ENCODE measurements around the gene XYLT1. TPM values are rescaled to one million over a fixed set of nuclear protein-coding genes. Genes with fewer than 3 reads are reported as not detected.
A peak's percentile ranks its signal among the peaks of the same experiment; 100 is the strongest.

The XYLT1 gene
- polyA plus RNA-seq, 2 donors: 3.0 TPM

- no peaks in the 10 kb centered on the region for H3K9me3 ChIP-seq (ENCODE audit: control insufficient read depth in 2 of 2, insufficient read depth in 1 of 2, low read depth in 1 of 2, low read length in 1 of 2)
- H3K36me3 ChIP-seq (ENCODE audit: control insufficient read depth in 2 of 2, insufficient read depth in 2 of 2, low read length in 1 of 2): no peaks in the 10 kb centered on the region
- H3K27me3 ChIP-seq (ENCODE audit: control insufficient read depth in 1 of 2, insufficient read depth in 2 of 2, low read length in 2 of 2): no peaks in the 10 kb centered on the region
- no peaks in the 10 kb centered on the region for H3K4me1 ChIP-seq (ENCODE audit: control insufficient read depth in 2 of 2, insufficient read depth in 2 of 2, low read length in 1 of 2)
- WGBS, 2 donors: 65 to 67% methylated on average over 5 of the region's 5 CpGs
- no peak overlapping the region for H3K4me3 ChIP-seq (ENCODE audit: low read depth in 1 of 2, low read length in 2 of 2)
- H3K27ac ChIP-seq (ENCODE audit: low read depth in 2 of 2, low read length in 1 of 2): no peak overlapping the region
Measured at GRCh38 chr16:17078931-17079631, 391.7 kb downstream of the XYLT1 start.

- WGBS, 2 donors: 83 to 87% methylated on average over 5 of the region's 5 CpGs
- no peak overlapping the region for H3K4me3 ChIP-seq (ENCODE audit: low read depth in 1 of 2, low read length in 2 of 2)
- no peak overlapping the region for H3K27ac ChIP-seq (ENCODE audit: low read depth in 2 of 2, low read length in 1 of 2)
- H3K4me1 ChIP-seq (ENCODE audit: control insufficient read depth in 2 of 2, insufficient read depth in 2 of 2, low read length in 1 of 2): no peaks in the 10 kb centered on the region
- no peaks in the 10 kb centered on the region for H3K27me3 ChIP-seq (ENCODE audit: control insufficient read depth in 1 of 2, insufficient read depth in 2 of 2, low read length in 2 of 2)
- H3K36me3 ChIP-seq (ENCODE audit: control insufficient read depth in 2 of 2, insufficient read depth in 2 of 2, low read length in 1 of 2): no peaks in the 10 kb centered on the region
- H3K9me3 ChIP-seq (ENCODE audit: control insufficient read depth in 2 of 2, insufficient read depth in 1 of 2, low read depth in 1 of 2, low read length in 1 of 2): no peaks in the 10 kb centered on the region
Measured at GRCh38 chr16:17076818-17077498, 393.8 kb downstream of the XYLT1 start.

GRCh38 chr16:17076092-17076754 lies 394.5 kb downstream of the XYLT1 start:
- Histone ChIP-seq H3K27ac (ENCODE audit: low read depth in 2 of 2, low read length in 1 of 2) (no peak overlapping the region), H3K36me3 (ENCODE audit: control insufficient read depth in 2 of 2, insufficient read depth in 2 of 2, low read length in 1 of 2) (no peaks in the 10 kb centered on the region), H3K9me3 (ENCODE audit: control insufficient read depth in 2 of 2, insufficient read depth in 1 of 2, low read depth in 1 of 2, low read length in 1 of 2) (no peaks in the 10 kb centered on the region), H3K4me3 (ENCODE audit: low read depth in 1 of 2, low read length in 2 of 2) (no peak overlapping the region), H3K4me1 (ENCODE audit: control insufficient read depth in 2 of 2, insufficient read depth in 2 of 2, low read length in 1 of 2) (no peaks in the 10 kb centered on the region), H3K27me3 (ENCODE audit: control insufficient read depth in 1 of 2, insufficient read depth in 2 of 2, low read length in 2 of 2) (no peaks in the 10 kb centered on the region)
- WGBS, 2 donors: 72% methylated on average over 9 of the region's 9 CpGs

GRCh38 chr16:17072104-17072503 lies 398.7 kb downstream of the XYLT1 start:
- no peak overlapping the region for H3K4me3 ChIP-seq (ENCODE audit: low read depth in 1 of 2, low read length in 2 of 2)
- no peak overlapping the region for H3K27ac ChIP-seq (ENCODE audit: low read depth in 2 of 2, low read length in 1 of 2)
- H3K36me3 ChIP-seq (ENCODE audit: control insufficient read depth in 2 of 2, insufficient read depth in 2 of 2, low read length in 1 of 2): no peaks in the 10 kb centered on the region
- no peaks in the 10 kb centered on the region for H3K9me3 ChIP-seq (ENCODE audit: control insufficient read depth in 2 of 2, insufficient read depth in 1 of 2, low read depth in 1 of 2, low read length in 1 of 2)
- no peaks in the 10 kb centered on the region for H3K27me3 ChIP-seq (ENCODE audit: control insufficient read depth in 1 of 2, insufficient read depth in 2 of 2, low read length in 2 of 2)
- WGBS, 2 donors: 71 to 75% methylated on average over 2 of the region's 2 CpGs
- no peaks in the 10 kb centered on the region for H3K4me1 ChIP-seq (ENCODE audit: control insufficient read depth in 2 of 2, insufficient read depth in 2 of 2, low read length in 1 of 2)

- no peaks in the 10 kb centered on the region for H3K4me1 ChIP-seq (ENCODE audit: control insufficient read depth in 2 of 2, insufficient read depth in 2 of 2, low read length in 1 of 2)
- WGBS, 2 donors: 18 to 22% methylated on average over 13 of the region's 16 CpGs
- H3K36me3 ChIP-seq (ENCODE audit: control insufficient read depth in 2 of 2, insufficient read depth in 2 of 2, low read length in 1 of 2): no peaks in the 10 kb centered on the region
- no peak overlapping the region for H3K4me3 ChIP-seq (ENCODE audit: low read depth in 1 of 2, low read length in 2 of 2)
- H3K9me3 ChIP-seq (ENCODE audit: control insufficient read depth in 2 of 2, insufficient read depth in 1 of 2, low read depth in 1 of 2, low read length in 1 of 2): no peaks in the 10 kb centered on the region
- no peaks in the 10 kb centered on the region for H3K27me3 ChIP-seq (ENCODE audit: control insufficient read depth in 1 of 2, insufficient read depth in 2 of 2, low read length in 2 of 2)
- peak overlapping the region in 1 of 2 donors; percentile 60 for H3K27ac ChIP-seq (ENCODE audit: low read depth in 2 of 2, low read length in 1 of 2)
Measured at GRCh38 chr16:17070882-17071592, 399.7 kb downstream of the XYLT1 start.

- no peaks in the 10 kb centered on the region for H3K27me3 ChIP-seq (ENCODE audit: control insufficient read depth in 1 of 2, insufficient read depth in 2 of 2, low read length in 2 of 2)
- 49 to 66% methylated on average over 2 of the region's 2 CpGs for WGBS, 2 donors
- no peaks in the 10 kb centered on the region for H3K9me3 ChIP-seq (ENCODE audit: control insufficient read depth in 2 of 2, insufficient read depth in 1 of 2, low read depth in 1 of 2, low read length in 1 of 2)
- peaks cover 0 to 2% of the 10 kb centered on the region in 2 donors for H3K4me1 ChIP-seq (ENCODE audit: control insufficient read depth in 2 of 2, insufficient read depth in 2 of 2, low read length in 1 of 2)
- H3K36me3 ChIP-seq (ENCODE audit: control insufficient read depth in 2 of 2, insufficient read depth in 2 of 2, low read length in 1 of 2): no peaks in the 10 kb centered on the region
- H3K4me3 ChIP-seq (ENCODE audit: low read depth in 1 of 2, low read length in 2 of 2): no peak overlapping the region
- no peak overlapping the region for H3K27ac ChIP-seq (ENCODE audit: low read depth in 2 of 2, low read length in 1 of 2)
Measured at GRCh38 chr16:17069681-17070080, 401.1 kb downstream of the XYLT1 start.

- WGBS, 2 donors: 89 to 92% methylated on average over 3 of the region's 3 CpGs
- Histone ChIP-seq H3K4me1 (ENCODE audit: control insufficient read depth in 2 of 2, insufficient read depth in 2 of 2, low read length in 1 of 2) (peaks cover 0 to 2% of the 10 kb centered on the region in 2 donors), H3K36me3 (ENCODE audit: control insufficient read depth in 2 of 2, insufficient read depth in 2 of 2, low read length in 1 of 2) (no peaks in the 10 kb centered on the region), H3K27ac (ENCODE audit: low read depth in 2 of 2, low read length in 1 of 2) (no peak overlapping the region), H3K4me3 (ENCODE audit: low read depth in 1 of 2, low read length in 2 of 2) (no peak overlapping the region), H3K27me3 (ENCODE audit: control insufficient read depth in 1 of 2, insufficient read depth in 2 of 2, low read length in 2 of 2) (no peaks in the 10 kb centered on the region), H3K9me3 (ENCODE audit: control insufficient read depth in 2 of 2, insufficient read depth in 1 of 2, low read depth in 1 of 2, low read length in 1 of 2) (no peaks in the 10 kb centered on the region)
Measured at GRCh38 chr16:17068524-17068923, 402.2 kb downstream of the XYLT1 start.

- H3K27ac ChIP-seq (ENCODE audit: low read depth in 2 of 2, low read length in 1 of 2): no peak overlapping the region
Measured at GRCh38 chr16:17067882-17068281, 402.9 kb downstream of the XYLT1 start.

More at GRCh38 chr16:17067882-17068281, 402.9 kb downstream of the XYLT1 start:
- Histone ChIP-seq H3K4me1 (ENCODE audit: control insufficient read depth in 2 of 2, insufficient read depth in 2 of 2, low read length in 1 of 2) (peaks cover 0 to 5% of the 10 kb centered on the region in 2 donors), H3K36me3 (ENCODE audit: control insufficient read depth in 2 of 2, insufficient read depth in 2 of 2, low read length in 1 of 2) (no peaks in the 10 kb centered on the region), H3K27me3 (ENCODE audit: control insufficient read depth in 1 of 2, insufficient read depth in 2 of 2, low read length in 2 of 2) (no peaks in the 10 kb centered on the region), H3K4me3 (ENCODE audit: low read depth in 1 of 2, low read length in 2 of 2) (no peak overlapping the region), H3K9me3 (ENCODE audit: control insufficient read depth in 2 of 2, insufficient read depth in 1 of 2, low read depth in 1 of 2, low read length in 1 of 2) (no peaks in the 10 kb centered on the region)
- 90 to 95% methylated on average over 4 of the region's 4 CpGs for WGBS, 2 donors

Data from esophagus (tissue), 2 donors.